GM19328 (cell line): ENCODE data around the gene DNAJC25.
A peak's percentile ranks its signal among the peaks of the same experiment; 100 is the strongest.

Experiments
- ATAC-seq: cut with Tn5 transposase; IDR thresholded peaks from one replicate; pipeline ENCODE4 v1.9.1; 2021; ENCODE audit warnings: mild to moderate bottlenecking, moderate library complexity; ENCODE audit not compliant: unreplicated experiment

DNAJC25 gene

DNA sequence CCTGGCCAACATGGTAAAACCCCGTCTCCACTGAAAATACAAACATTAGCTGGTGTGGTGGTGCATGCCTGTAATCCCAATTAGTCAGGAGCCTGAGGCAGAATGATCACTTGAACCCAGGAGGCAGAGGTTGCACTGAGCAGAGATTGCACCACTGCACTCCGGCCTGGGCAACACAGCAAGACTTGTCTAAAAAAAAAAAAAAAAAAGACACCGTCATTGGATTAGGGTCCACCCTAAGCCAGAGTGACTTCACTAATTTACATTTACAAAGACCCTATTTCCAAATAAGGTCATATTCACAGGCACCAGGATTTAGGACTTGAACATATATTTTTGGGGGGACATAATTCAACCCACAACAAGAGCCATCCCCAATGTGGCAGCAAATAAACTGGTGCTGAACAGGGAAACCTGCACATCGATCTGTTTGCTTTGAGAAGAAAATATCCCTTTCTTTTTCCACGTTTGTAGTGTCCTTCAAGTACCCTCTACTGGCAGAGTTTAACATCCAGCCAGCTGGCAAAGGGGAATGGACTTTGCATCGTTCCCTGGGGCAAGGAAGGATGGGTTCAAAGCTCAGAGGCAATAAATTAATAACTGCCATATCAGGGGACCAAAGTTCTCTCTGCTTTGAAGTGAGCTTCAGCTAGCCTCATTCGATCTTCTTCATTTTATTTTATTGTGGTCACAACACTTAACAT is 3.7 kb upstream of the DNAJC25 start:
- ATAC-seq = no peak

DNA sequence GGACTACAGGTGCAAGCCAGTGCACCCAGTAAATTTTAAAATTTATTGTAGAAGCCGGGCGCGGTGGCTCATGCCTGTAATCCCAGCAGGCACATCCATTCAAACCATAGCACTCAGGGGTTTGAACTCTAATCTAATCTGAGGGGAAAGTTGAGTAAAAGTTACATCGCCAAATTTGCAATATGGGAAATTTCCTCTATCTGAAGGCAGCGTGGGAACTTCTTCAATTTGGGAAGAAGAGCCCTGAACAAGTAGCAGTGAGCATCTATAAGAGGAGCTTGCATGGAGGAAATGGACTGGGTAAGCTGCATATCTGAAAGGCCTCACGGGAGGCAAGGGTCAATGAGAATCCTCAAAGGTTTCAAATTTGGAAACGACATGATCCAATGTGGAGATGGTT is 2.7 kb upstream of the DNAJC25 start:
- no peak for ATAC-seq

DNA sequence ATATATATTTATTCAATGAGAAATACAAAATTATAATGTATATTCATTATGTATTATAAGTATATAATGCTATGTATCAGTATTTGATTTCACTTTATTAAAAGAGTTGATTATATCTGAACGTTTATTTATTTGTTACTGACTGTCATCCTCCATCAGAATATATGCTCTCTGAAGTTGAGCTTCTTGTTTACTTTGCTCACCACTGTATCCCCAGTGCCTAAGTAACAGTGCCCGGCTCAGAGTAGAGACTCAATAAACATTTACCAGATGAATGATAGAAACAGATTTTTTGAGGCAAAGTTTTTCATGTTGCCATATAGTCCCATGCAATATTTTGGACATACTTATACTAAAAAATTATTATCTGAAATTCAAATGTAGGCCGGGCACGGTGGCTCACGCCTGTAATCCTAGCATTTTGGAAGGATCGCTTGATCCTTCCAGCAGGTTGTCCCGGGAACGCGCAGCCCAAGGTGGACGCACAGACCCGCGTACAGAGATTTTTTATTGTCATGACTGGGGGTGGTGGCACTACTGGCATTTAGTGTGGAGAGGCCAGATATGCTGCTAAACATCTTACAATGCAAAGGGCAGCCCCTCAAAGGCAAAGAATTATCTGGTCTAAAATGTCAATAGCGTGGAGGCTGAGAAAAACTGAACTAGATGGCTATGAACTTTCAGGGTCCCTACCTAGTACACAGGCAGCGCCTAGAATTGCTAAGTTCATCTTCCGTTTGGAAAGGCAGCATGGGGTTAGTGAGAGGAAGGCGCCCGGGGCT is 761 bp upstream of the DNAJC25 start:
- ATAC-seq = peak; percentile 21

DNA sequence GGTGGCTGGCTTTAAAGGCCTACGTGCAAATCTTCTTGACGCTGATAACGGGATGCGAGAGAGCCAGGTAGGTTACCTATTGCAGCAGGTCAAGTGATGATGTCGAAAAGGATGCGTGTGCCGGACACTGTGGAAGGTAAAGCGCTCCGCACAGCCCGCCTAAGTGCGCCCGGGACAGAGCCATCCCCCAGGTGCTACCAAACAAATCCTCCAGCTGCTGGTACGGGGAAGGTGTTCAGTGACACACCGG is 245 bp upstream of the DNAJC25 start:
- ATAC-seq = no peak

DNA sequence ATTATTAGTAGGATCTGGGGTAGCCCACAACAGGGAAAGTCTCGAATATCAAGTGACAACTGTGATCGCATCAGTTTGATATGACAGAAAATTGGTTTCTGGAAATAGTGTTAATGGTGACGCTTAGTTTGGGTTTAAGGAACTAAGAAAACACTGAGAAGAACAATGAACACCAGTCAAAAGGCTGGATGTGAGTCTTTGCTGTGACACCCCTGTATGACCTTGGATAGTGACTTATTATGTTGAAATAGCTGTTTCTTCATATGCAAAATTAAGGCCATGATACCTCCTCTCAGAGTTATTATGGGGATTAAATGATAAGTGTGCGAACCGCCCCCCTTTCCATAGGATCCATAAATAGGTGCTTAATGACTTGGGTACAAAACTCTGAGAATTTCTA is 926 bp downstream of the DNAJC25 start:
- ATAC-seq = no peak

DNA sequence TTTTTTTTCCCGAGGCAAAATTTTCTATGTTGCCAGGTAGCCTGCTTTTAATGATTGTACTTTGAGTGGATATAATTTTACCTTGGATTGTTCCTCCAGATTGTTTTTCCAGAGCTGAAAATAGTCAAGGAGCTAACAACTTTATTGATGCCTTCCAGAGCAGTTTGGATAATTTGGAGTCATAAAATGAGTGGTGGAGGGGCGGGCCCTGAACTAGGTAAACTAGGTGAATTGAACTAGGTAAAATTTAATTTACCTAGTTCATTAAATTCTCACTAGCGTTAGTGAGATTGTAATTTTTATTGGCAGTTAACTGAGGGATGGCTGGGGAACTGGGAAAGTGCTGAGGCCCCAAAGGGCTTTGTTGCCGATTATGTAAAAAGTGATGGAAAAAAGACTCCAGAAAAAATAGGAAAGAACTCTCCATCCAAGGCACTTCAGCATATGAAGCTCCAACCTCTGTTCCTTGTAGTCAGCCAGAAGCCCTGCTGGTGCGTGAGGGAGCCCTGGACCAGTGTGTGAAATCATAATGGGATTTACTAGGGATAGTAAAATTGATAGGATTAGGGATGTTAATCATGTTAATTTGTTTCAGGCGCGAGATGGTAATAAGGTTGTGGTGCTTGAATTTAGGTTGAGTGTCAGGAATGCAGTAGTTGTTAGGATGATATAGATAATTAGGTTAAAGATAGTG is 1.7 kb downstream of the DNAJC25 start:
- ATAC-seq = no peak

DNA sequence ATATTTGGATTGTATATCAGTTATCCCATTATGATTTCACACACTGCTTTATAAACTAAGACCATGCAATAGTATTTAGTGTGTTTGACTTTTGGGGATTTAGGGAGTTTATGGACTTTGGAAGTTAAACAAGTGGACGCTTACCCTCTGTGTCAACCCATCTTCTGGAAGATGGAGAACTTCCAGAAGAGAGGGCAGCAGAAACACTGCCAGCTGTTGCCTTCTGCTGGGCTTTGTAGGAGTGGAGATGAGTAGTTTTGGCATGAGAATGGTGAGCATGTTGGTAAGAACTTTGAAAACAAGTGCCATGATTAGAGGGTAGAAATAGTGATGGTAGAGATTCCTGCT is 2.2 kb downstream of the DNAJC25 start:
- ATAC-seq = no peak

DNA sequence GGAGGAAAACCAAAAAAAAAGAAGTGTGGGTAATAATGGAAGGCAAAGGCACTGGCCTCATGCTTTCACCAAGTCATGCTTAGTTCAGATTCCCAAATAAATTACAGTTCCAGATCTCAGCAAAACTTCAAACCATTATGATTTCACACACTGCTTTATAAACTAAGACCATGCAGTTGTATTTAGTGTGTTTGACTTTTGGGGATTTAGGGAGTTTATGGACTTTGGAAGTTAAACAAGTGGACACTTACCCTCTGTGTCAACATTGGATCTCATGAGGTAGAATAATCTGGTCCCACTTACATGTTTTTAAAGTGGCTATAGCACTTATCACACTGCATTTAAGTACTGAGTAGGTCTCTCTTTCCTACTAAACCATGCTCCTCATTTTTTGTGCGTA is 3.7 kb downstream of the DNAJC25 start:
- ATAC-seq = no peak

DNA sequence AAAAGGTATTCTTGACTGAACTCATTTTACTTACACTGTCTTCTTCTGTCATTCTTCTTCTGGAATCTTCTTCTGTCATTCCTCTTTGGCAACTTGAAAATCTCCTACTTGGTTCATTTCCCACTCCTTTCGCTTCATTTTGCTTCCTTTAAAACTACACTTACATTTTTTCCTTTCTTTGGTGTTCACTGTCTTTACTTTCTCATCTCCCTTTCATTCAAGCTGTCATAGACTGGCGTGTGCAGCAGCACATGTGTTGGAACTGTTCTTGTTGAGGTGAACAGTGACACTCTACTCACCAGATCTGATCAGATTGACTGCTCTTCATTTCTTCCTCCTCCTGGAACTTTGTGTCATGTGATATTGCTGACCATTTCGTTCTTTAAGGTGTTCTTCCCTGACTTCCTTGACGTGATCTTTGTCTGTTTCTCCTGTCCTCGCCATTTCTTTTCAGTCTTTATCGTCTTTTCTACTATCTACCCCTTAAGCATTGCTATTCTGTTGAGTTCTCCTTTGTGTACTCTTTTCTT is 6.4 kb downstream of the DNAJC25 start:
- no peak for ATAC-seq

DNA sequence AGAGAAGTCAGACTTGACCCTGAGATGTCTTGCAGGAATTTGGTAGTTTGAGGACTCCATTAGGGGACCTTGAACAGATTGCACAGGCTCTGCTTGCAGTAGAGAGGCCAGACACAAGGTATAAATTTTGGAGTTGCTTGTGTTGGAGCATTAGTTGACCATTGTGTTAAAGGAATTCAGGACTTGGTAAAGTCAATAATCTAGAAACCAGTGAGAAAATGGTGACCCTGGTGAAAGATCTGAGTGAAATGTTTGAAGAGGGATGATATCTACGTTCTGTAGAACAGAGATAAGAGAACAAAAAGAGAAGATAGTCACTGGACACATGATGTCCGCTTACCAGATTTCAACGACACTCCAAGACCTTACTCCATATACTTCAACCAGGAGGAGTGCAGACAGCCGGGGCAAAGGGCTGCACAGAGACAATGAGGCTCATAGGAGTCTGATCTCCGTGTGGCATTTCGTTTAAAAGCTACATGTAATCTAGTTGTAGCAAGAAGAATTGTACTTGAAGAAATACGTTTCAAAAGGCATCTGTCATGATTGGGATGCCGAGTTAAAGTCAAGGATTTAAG is 13.2 kb downstream of the DNAJC25 start:
- no peak for ATAC-seq

DNA sequence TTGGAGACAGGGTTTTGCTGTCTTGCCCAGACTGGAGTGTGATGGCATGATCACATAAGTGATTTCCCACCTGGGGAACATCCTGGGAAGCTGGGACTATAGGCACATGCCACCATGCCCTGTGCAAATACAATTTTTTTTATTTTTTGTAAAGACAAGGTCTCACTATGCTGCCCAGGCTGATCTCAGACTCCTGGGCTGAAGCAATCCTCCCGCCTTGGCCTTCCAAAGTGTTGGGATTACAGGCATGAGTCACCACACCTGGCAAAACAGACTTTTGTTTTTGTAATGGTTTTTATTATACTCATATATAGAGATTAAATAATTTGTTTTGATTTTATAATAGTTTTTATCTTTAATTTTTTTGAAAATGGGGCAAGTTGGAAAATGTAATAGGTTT is 14.7 kb downstream of the DNAJC25 start:
- no peak for ATAC-seq

DNA sequence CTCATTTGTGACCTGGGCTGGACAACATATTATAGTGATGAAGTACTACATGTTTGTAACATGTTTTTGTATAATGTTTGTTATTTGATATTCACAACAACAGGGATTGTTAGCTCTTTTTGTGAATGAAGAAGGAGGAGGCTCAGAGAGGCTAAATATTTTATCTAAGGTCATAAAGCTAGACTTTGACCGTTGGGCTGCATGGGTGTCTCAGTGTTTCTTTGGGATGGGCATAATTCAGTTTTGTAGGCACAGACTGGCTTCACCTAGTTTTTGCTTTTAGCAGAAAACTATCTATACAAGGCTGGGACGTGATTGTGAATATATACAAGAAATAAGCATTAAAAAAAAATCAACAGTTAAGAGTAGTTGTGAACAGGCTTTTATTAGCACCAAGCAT is 15.3 kb downstream of the DNAJC25 start:
- ATAC-seq = no peak

DNA sequence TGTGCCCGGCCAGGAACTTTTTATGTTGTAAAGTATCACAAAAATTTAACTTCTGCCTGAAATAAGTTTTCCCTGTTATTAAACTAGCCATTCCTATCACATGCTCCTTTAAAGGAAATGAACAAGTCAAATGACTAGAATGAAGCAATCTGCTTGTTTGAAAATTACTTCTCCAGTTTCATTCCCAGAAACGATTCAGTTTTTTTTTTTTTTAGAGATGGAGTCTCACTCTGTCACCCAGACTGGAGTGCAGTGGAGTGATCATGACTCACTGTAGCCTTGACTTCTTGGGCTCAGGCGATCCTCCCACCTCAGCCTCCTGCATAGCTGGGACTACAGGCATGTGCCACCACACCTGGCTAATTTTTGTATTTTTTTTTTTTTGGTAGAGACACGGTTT is 16.9 kb downstream of the DNAJC25 start:
- no peak for ATAC-seq

DNA sequence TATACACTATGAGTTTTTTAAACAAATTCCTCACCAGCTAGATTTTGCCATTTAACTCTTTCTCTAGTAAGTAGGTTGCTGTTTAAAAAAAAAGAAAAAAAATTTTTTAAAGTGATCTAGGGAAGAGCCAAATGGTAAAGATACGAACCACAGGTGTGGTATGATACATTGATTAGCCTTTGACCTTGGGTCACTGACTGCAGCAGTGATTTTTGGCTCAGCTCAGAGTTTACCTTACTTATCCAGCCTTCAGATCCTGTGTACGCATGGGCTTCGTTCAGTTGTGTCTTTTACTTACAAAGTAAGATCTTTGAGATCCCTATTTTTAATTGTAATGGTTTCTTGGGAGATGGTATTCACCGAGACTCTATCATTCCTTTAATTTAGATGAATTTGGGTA is 17.9 kb downstream of the DNAJC25 start:
- ATAC-seq = no peak

DNA sequence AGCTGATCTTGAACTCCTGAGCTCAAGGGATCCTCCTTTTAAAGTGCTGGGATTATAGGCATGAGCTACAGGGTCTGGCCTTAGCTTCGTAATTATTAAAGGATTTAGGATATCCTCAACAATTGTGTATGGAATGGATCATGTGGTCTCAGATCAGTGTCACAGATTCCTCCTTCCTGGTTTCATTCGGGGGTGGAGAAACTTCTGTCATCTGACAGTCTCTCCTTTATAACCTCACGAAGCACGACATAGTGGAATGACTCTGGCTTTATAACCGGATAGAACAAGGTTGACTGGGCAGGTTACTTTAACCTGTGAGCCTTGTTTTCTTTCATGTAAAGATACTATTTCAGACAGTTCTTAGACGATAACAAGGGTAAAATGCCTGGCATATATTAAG is 25.9 kb downstream of the DNAJC25 start:
- no peak for ATAC-seq

DNA sequence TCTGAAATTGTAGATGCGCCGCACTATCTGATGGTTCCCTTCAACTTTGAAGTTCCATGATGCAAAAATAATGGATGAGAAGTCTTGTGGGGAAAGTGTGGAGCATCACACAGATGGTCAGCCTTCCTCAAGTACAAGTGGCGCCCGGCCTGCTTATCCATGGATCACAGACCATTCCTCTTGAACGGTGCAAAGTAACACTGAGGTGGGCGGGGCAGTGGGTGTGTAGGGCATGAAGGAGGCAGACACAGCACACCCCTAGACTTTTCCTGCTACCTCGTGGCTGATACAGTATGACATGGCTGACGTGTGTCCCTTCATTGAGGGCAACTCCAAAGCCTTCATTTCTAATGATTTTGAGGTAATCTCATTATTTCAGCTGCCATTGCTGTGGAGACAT is 27.8 kb downstream of the DNAJC25 start:
- ATAC-seq = no peak

DNA sequence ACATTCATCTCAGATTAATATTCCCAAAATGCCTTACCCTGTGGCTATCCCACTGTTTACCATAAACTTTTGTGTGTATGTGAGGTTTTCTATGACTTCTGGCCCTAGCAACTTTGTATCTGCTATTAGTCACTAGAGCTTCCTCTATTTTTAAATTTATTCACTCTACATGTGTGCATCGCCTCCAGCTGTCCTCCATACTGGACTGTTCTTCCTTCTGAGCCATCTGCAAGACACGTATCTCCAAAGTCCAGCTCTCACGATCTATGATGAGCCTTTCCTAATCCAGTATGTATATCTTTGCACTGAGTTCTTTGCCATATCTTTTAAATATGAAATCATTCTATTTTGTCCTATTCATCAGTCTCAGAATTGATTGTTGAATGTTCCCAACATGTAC is 28.6 kb downstream of the DNAJC25 start:
- no peak for ATAC-seq

DNA sequence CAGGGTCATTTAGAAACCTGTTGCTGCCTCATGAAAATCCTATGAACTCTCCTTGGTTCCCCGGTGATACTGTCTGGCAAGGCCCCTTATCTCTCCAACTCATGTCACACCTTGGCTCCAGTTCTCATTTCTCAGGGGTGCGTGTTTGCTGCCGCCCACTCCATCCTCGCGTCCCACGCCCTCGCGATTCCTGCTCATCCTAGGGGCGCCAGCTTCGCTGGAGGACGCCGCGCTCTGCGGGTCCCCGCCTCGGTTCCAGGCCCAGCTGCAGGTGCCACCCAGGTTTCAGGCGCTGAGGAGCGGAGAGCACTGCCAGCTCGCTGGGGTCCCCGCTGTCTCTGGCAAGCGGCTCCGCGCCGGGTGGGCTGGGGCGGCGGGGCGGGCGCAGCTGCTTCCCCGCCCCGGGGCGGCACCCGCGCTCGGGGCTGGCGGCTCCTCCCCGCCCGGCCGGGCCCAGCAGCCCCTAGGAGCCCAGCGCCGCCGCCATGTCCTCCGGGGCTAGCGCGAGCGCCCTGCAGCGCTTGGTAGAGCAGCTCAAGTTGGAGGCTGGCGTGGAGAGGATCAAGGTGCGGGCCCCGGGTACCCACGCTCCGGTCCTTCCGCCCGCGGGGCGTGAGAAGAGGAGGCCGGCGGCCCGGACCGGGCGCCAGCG is 30.1 kb downstream of the DNAJC25 start, which contains the start of gene GNG10:
TSS of gene GNG10 (plus strand) at position 456 of the 652 bp plus-strand sequence. CDS start at position 486, 30 bp downstream.
- peak; percentile 89 for ATAC-seq

DNA sequence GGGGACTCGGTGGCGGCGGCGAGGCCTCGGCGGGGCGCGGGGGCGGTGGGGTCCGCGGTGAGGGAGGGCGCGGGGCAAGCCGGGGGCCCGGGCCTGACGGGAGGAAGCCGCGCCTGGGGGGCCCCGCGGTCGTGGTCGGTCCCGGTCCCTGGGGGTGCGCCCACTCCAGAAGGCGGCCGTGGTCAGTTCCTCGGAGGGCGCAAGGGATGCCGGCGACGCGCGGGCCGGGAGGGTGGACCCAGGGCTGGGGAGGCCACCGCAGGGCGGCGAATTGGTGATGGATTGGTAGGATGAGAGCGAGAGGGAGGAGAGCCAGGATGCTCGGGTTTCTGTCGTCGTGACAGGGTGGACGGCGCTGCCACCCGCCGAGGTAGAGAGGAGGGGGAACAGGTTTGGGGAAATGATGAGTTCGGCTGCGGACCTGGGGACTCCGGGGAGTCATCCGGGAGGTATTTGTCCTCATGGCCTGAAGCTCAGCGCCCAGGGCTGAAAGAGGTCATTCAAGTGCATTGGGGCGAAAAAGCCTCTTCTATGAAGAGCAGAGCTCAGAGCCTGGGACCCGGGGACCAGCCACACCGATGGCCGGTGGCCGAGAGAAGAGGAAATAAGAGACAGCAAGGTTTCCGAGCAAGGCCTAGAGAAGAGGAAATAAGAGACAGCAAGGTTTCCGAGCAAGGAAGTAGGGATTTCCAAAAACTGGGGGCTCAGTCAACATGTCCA is 30.8 kb downstream of the DNAJC25 start:
- peak; percentile 38 for ATAC-seq

DNA sequence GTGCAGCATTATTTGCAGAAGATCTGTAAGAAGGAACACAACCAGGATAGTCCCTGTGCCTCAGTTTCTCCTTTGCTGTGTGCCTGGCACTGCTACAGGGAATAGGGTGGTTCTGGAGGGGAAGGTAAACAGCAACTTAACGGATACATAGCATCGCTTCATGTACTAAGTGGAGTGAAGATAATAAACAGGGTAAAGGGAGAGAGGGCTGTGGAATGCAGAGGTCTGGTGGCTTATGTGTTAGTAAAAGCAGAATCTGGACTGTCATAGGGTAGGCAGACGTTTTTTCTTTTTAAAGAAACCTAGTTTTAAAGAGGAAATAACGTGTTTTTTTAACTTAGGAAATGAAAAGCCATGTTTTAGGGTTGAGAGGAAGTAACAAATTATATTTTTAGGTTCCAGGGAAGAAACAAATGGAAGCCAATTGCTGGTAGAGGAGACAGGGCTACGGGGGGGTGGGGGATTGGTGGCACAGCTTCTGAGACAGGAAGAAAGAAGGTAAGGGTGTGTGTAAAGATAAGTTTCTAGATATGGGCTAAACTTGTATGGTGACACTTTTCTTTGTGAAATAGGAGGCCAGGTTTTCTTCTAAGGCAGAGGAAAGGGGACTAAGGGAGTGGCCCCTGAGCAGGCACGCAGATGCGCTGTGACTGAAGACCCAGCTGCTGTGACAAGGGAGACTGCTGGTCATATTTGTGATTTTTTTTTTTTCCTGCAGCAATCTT is 31.6 kb downstream of the DNAJC25 start:
- ATAC-seq = no peak
